ENCODE measurements around the gene GNG12.

- no peak for TF ChIP-seq CTCF (conservative IDR thresholded peaks at IDR 0.05 in 1 of 2, IDR thresholded peaks at IDR 0.05 in 1 of 2; ENCODE audit: extremely low read depth in 1 of 2, insufficient read depth in 1 of 2, low read depth in 1 of 2, low read length in 2 of 2)
- TF ChIP-seq EZH2 (IDR thresholded peaks at IDR 0.05; ENCODE audit: borderline replicate concordance, low read length), result no peak
Measured at GRCh38 chr1:67850611-67851075, 17.4 kb upstream of the GNG12 start.
